Measurements from ENCODE around the gene SPNS1.
"Not testable (repeated sequence)": the region's sequence is repeated elsewhere in the genome, so short reads cannot be mapped to it uniquely, and the experiment has no call there.

Gene SPNS1

GRCh38 chr16:28964072-28964471, 10.5 kb upstream of the SPNS1 start:
- Histone ChIP-seq H3K4me3 (ENCODE audit: low read length) (no peak overlapping the region), H3K27me3 (ENCODE audit: control insufficient read depth, insufficient read depth, low read length) (no peaks in the 10 kb centered on the region), H3K9me3 (ENCODE audit: control insufficient read depth, low read depth, low read length) (no peaks in the 10 kb centered on the region), H3K27ac (ENCODE audit: low read length) (no peak overlapping the region), H3K4me1 (ENCODE audit: control insufficient read depth, low read depth, low read length) (no peaks in the 10 kb centered on the region), H3K9ac (ENCODE audit: low read length) (no peak overlapping the region), H3K36me3 (ENCODE audit: control insufficient read depth, low read depth, low read length) (peaks cover 56% of the 10 kb centered on the region)

- Histone ChIP-seq H3K27me3 (ENCODE audit: control insufficient read depth, insufficient read depth, low read length) (no peaks in the 10 kb centered on the region), H3K27ac (ENCODE audit: low read length) (no peak overlapping the region), H3K36me3 (ENCODE audit: control insufficient read depth, low read depth, low read length) (peaks cover 52% of the 10 kb centered on the region), H3K4me1 (ENCODE audit: control insufficient read depth, low read depth, low read length) (no peaks in the 10 kb centered on the region), H3K9ac (ENCODE audit: low read length) (no peak overlapping the region), H3K9me3 (ENCODE audit: control insufficient read depth, low read depth, low read length) (no peaks in the 10 kb centered on the region), H3K4me3 (ENCODE audit: low read length) (no peak overlapping the region)
These were observed 10.1 kb upstream of the SPNS1 start for GRCh38 chr16:28964496-28964895.

GRCh38 chr16:28967156-28967555, 7.4 kb upstream of the SPNS1 start:
- Histone ChIP-seq H3K4me3 (ENCODE audit: low read length) (no peak overlapping the region), H3K9me3 (ENCODE audit: control insufficient read depth, low read depth, low read length) (no peaks in the 10 kb centered on the region), H3K4me1 (ENCODE audit: control insufficient read depth, low read depth, low read length) (no peaks in the 10 kb centered on the region), H3K27ac (ENCODE audit: low read length) (no peak overlapping the region), H3K36me3 (ENCODE audit: control insufficient read depth, low read depth, low read length) (peaks cover 30% of the 10 kb centered on the region), H3K9ac (ENCODE audit: low read length) (no peak overlapping the region), H3K27me3 (ENCODE audit: control insufficient read depth, insufficient read depth, low read length) (no peaks in the 10 kb centered on the region)

GRCh38 chr16:28969696-28970095, 4.9 kb upstream of the SPNS1 start:
- H3K9ac ChIP-seq (ENCODE audit: low read length); H3K4me1 ChIP-seq (ENCODE audit: control insufficient read depth, low read depth, low read length); H3K36me3 ChIP-seq (ENCODE audit: control insufficient read depth, low read depth, low read length): not testable (repeated sequence)

GRCh38 chr16:28974007-28974436, 556 bp upstream of the SPNS1 start:
- H3K9ac ChIP-seq (ENCODE audit: low read length), result peak overlapping the region; percentile 40
- no peaks in the 10 kb centered on the region for H3K9me3 ChIP-seq (ENCODE audit: control insufficient read depth, low read depth, low read length)
- H3K4me1 ChIP-seq (ENCODE audit: control insufficient read depth, low read depth, low read length), result no peaks in the 10 kb centered on the region
- H3K36me3 ChIP-seq (ENCODE audit: control insufficient read depth, low read depth, low read length), result peaks cover 3% of the 10 kb centered on the region
- H3K27ac ChIP-seq (ENCODE audit: low read length), result no peak overlapping the region
- peak overlapping the region; percentile 60 for H3K4me3 ChIP-seq (ENCODE audit: low read length)
- no peaks in the 10 kb centered on the region for H3K27me3 ChIP-seq (ENCODE audit: control insufficient read depth, insufficient read depth, low read length)

More at GRCh38 chr16:28969696-28970095, 4.9 kb upstream of the SPNS1 start:
- not testable (repeated sequence) for H3K27me3 ChIP-seq (ENCODE audit: control insufficient read depth, insufficient read depth, low read length); H3K9me3 ChIP-seq (ENCODE audit: control insufficient read depth, low read depth, low read length); H3K27ac ChIP-seq (ENCODE audit: low read length); H3K4me3 ChIP-seq (ENCODE audit: low read length)

GRCh38 chr16:28975158-28975599, 601 bp downstream of the SPNS1 start:
- Histone ChIP-seq H3K9ac (ENCODE audit: low read length) (peak overlapping the region; percentile 40), H3K27me3 (ENCODE audit: control insufficient read depth, insufficient read depth, low read length) (no peaks in the 10 kb centered on the region), H3K27ac (ENCODE audit: low read length) (no peak overlapping the region), H3K9me3 (ENCODE audit: control insufficient read depth, low read depth, low read length) (no peaks in the 10 kb centered on the region), H3K4me1 (ENCODE audit: control insufficient read depth, low read depth, low read length) (no peaks in the 10 kb centered on the region), H3K4me3 (ENCODE audit: low read length) (peak overlapping the region; percentile 60), H3K36me3 (ENCODE audit: control insufficient read depth, low read depth, low read length) (peaks cover 3% of the 10 kb centered on the region)

- H3K9ac ChIP-seq (ENCODE audit: low read length), result no peak overlapping the region
These were observed 3.4 kb downstream of the SPNS1 start for GRCh38 chr16:28977703-28978662.

GRCh38 chr16:28980330-28980729, 5.8 kb downstream of the SPNS1 start:
- not testable (repeated sequence) for H3K9ac ChIP-seq (ENCODE audit: low read length); H3K4me1 ChIP-seq (ENCODE audit: control insufficient read depth, low read depth, low read length); H3K27ac ChIP-seq (ENCODE audit: low read length); H3K9me3 ChIP-seq (ENCODE audit: control insufficient read depth, low read depth, low read length); H3K4me3 ChIP-seq (ENCODE audit: low read length); H3K27me3 ChIP-seq (ENCODE audit: control insufficient read depth, insufficient read depth, low read length)
- H3K36me3 ChIP-seq (ENCODE audit: control insufficient read depth, low read depth, low read length), result peaks cover 10% of the 10 kb centered on the region

More at GRCh38 chr16:28977703-28978662, 3.4 kb downstream of the SPNS1 start:
- no peaks in the 10 kb centered on the region for H3K4me1 ChIP-seq (ENCODE audit: control insufficient read depth, low read depth, low read length)
- no peaks in the 10 kb centered on the region for H3K27me3 ChIP-seq (ENCODE audit: control insufficient read depth, insufficient read depth, low read length)
- H3K9me3 ChIP-seq (ENCODE audit: control insufficient read depth, low read depth, low read length), result no peaks in the 10 kb centered on the region
- H3K36me3 ChIP-seq (ENCODE audit: control insufficient read depth, low read depth, low read length), result peaks cover 7% of the 10 kb centered on the region
- no peak overlapping the region for H3K27ac ChIP-seq (ENCODE audit: low read length)
- H3K4me3 ChIP-seq (ENCODE audit: low read length), result no peak overlapping the region

- Histone ChIP-seq H3K9me3 (ENCODE audit: control insufficient read depth, low read depth, low read length) (no peaks in the 10 kb centered on the region), H3K4me1 (ENCODE audit: control insufficient read depth, low read depth, low read length) (no peaks in the 10 kb centered on the region), H3K27ac (ENCODE audit: low read length) (no peak overlapping the region), H3K36me3 (ENCODE audit: control insufficient read depth, low read depth, low read length) (peaks cover 10% of the 10 kb centered on the region), H3K27me3 (ENCODE audit: control insufficient read depth, insufficient read depth, low read length) (no peaks in the 10 kb centered on the region), H3K9ac (ENCODE audit: low read length) (no peak overlapping the region), H3K4me3 (ENCODE audit: low read length) (no peak overlapping the region)
These were observed 6.4 kb downstream of the SPNS1 start for GRCh38 chr16:28980929-28981328.

GRCh38 chr16:28981517-28981916, 6.9 kb downstream of the SPNS1 start:
- no peak overlapping the region for H3K27ac ChIP-seq (ENCODE audit: low read length)
- no peak overlapping the region for H3K9ac ChIP-seq (ENCODE audit: low read length)
- H3K9me3 ChIP-seq (ENCODE audit: control insufficient read depth, low read depth, low read length), result no peaks in the 10 kb centered on the region
- no peaks in the 10 kb centered on the region for H3K4me1 ChIP-seq (ENCODE audit: control insufficient read depth, low read depth, low read length)
- H3K36me3 ChIP-seq (ENCODE audit: control insufficient read depth, low read depth, low read length), result peaks cover 10% of the 10 kb centered on the region
- no peak overlapping the region for H3K4me3 ChIP-seq (ENCODE audit: low read length)
- no peaks in the 10 kb centered on the region for H3K27me3 ChIP-seq (ENCODE audit: control insufficient read depth, insufficient read depth, low read length)

- Histone ChIP-seq H3K36me3 (ENCODE audit: control insufficient read depth, low read depth, low read length) (peaks cover 15% of the 10 kb centered on the region), H3K9ac (ENCODE audit: low read length) (no peak overlapping the region)
These were observed 7.8 kb downstream of the SPNS1 start for GRCh38 chr16:28982418-28982817.

GRCh38 chr16:28982949-28983348, 8.4 kb downstream of the SPNS1 start:
- no peaks in the 10 kb centered on the region for H3K4me1 ChIP-seq (ENCODE audit: control insufficient read depth, low read depth, low read length)
- H3K27ac ChIP-seq (ENCODE audit: low read length), result no peak overlapping the region
- no peak overlapping the region for H3K4me3 ChIP-seq (ENCODE audit: low read length)
- H3K27me3 ChIP-seq (ENCODE audit: control insufficient read depth, insufficient read depth, low read length), result no peaks in the 10 kb centered on the region
- no peak overlapping the region for H3K9ac ChIP-seq (ENCODE audit: low read length)
- H3K36me3 ChIP-seq (ENCODE audit: control insufficient read depth, low read depth, low read length), result peaks cover 15% of the 10 kb centered on the region
- no peaks in the 10 kb centered on the region for H3K9me3 ChIP-seq (ENCODE audit: control insufficient read depth, low read depth, low read length)

More at GRCh38 chr16:28982418-28982817, 7.8 kb downstream of the SPNS1 start:
- Histone ChIP-seq H3K4me1 (ENCODE audit: control insufficient read depth, low read depth, low read length) (no peaks in the 10 kb centered on the region), H3K27me3 (ENCODE audit: control insufficient read depth, insufficient read depth, low read length) (no peaks in the 10 kb centered on the region), H3K4me3 (ENCODE audit: low read length) (no peak overlapping the region), H3K27ac (ENCODE audit: low read length) (no peak overlapping the region), H3K9me3 (ENCODE audit: control insufficient read depth, low read depth, low read length) (no peaks in the 10 kb centered on the region)

All from iPS-18a (cell line).